Measurements from ENCODE around the gene IQGAP2.

IQGAP2 gene

GRCh38 chr5:76685704-76686103 is 282.6 kb downstream of the IQGAP2 start:
- DNase-seq (ENCODE audit: low read depth in 3 of 3): no peak

- DNase-seq (ENCODE audit: low read depth in 3 of 3): no peak
These were observed 285.1 kb downstream of the IQGAP2 start for GRCh38 chr5:76688212-76688611.

- DNase-seq (ENCODE audit: low read depth in 3 of 3): no peak
These were observed 285.8 kb downstream of the IQGAP2 start for GRCh38 chr5:76688836-76689235.

- DNase-seq (ENCODE audit: low read depth in 3 of 3): no peak
These were observed 286.4 kb downstream of the IQGAP2 start for GRCh38 chr5:76689321-76690036.

- no peak for DNase-seq (ENCODE audit: low read depth in 3 of 3)
These were observed 287.1 kb downstream of the IQGAP2 start for GRCh38 chr5:76690037-76690679.

GRCh38 chr5:76690704-76691466 is 287.8 kb downstream of the IQGAP2 start:
- DNase-seq (ENCODE audit: low read depth in 3 of 3): no peak

- DNase-seq (ENCODE audit: low read depth in 3 of 3): no peak
These were observed 288.6 kb downstream of the IQGAP2 start for GRCh38 chr5:76691467-76692273.

GRCh38 chr5:76692274-76692540 is 289.1 kb downstream of the IQGAP2 start:
- DNase-seq (ENCODE audit: low read depth in 3 of 3): no peak

- no peak for DNase-seq (ENCODE audit: low read depth in 3 of 3)
These were observed 289.6 kb downstream of the IQGAP2 start for GRCh38 chr5:76692651-76693050.

- no peak for DNase-seq (ENCODE audit: low read depth in 3 of 3)
These were observed 290.1 kb downstream of the IQGAP2 start for GRCh38 chr5:76693141-76693540.

- DNase-seq (ENCODE audit: low read depth in 3 of 3): no peak
These were observed 291.2 kb downstream of the IQGAP2 start for GRCh38 chr5:76694317-76694716.

GRCh38 chr5:76695346-76695745 is 292.3 kb downstream of the IQGAP2 start:
- DNase-seq (ENCODE audit: low read depth in 3 of 3): no peak

GRCh38 chr5:76696251-76696650 is 293.2 kb downstream of the IQGAP2 start:
- DNase-seq (ENCODE audit: low read depth in 3 of 3): no peak

- DNase-seq (ENCODE audit: low read depth in 3 of 3): no peak
These were observed 294.6 kb downstream of the IQGAP2 start for GRCh38 chr5:76697670-76698069.

- no peak for DNase-seq (ENCODE audit: low read depth in 3 of 3)
These were observed 297.5 kb downstream of the IQGAP2 start for GRCh38 chr5:76700571-76700970.

- DNase-seq (ENCODE audit: low read depth in 3 of 3): no peak
These were observed 298.2 kb downstream of the IQGAP2 start for GRCh38 chr5:76701298-76701697.

GRCh38 chr5:76703707-76704106 is 300.6 kb downstream of the IQGAP2 start:
- DNase-seq (ENCODE audit: low read depth in 3 of 3): no peak

GRCh38 chr5:76704131-76704663 is 301.1 kb downstream of the IQGAP2 start:
- DNase-seq (ENCODE audit: low read depth in 3 of 3): no peak

GRCh38 chr5:76705574-76705973 is 302.5 kb downstream of the IQGAP2 start:
- no peak for DNase-seq (ENCODE audit: low read depth in 3 of 3)

GRCh38 chr5:76709762-76710161 is 306.7 kb downstream of the IQGAP2 start:
- DNase-seq (ENCODE audit: low read depth in 3 of 3): no peak

- DNase-seq (ENCODE audit: low read depth in 3 of 3): no peak
These were observed 307.9 kb downstream of the IQGAP2 start for GRCh38 chr5:76710991-76711390.

Data from stimulated activated CD4-positive, alpha-beta T cell treated with anti-CD3 and anti-CD28 coated beads, TNF-alpha, amount 100 ng/mL, for 4 hours (primary cell).